HepG2 (cell line): ENCODE measurements around the gene ESPNL. TPM values are rescaled to one million over a fixed set of nuclear protein-coding genes. Genes with fewer than 3 reads are reported as not detected.

Experiments used
- ATAC-seq: fragments of 200-7000 bp; cut with Tn5 transposase; 3 replicates; pipeline ENCODE4 v1.9.1; 2020; ENCODE audit warnings: mild to moderate bottlenecking, moderate library complexity
- BruUV-seq: library from RNA; stranded (reverse); fragments of 400-500 nt; replicated peaks from 2 replicates; lab custom pipeline; 2021; lab: Mats Ljungman, UMichigan
- CTCF ChIA-PET: fragments of 300-600 bp; formaldehyde crosslinking; extraction: SDS; loops from one replicate; lab custom pipeline; 2021; ENCODE audit warnings: low total read pairs, inconsistent platforms, low intra/inter-chr PET ratio; lab: Yijun Ruan, JAX
- POLR2A ChIA-PET: fragments of 350-600 bp; sonication (Branson Sonifier 250); formaldehyde crosslinking; loops from one replicate; lab custom pipeline; 2020; ENCODE audit warnings: antibody characterized with exemption, inconsistent platforms; lab: Yijun Ruan, JAX
- DNase-seq: peaks from one replicate; pipeline ENCODE4 v3.0.0-alpha.2; 2015; ENCODE audit warnings: low spot score
- FAIRE-seq: peaks from 3 replicates; lab custom pipeline; 2011; peaks lifted over from hg19 to GRCh38; lab: Jason Lieb, UNC
- H2AFZ ChIP-seq: one replicate; pipeline ENCODE4 v1.6.1; 2011; ENCODE audit warnings: low read length, inconsistent platforms
- H3K27ac ChIP-seq: fragments of 300-600 bp; 3 replicates; pipeline ENCODE4 v1.8.0; 2011; ENCODE audit warnings: mixed run types, mild to moderate bottlenecking, mixed read lengths, low read length, inconsistent platforms; ENCODE audit not compliant: insufficient read depth; ENCODE audit errors: extremely low read length
- H3K27me3 ChIP-seq, 2 experiments: fragments of 200-600 bp in 1 of 2; 2 replicates in 1 of 2; 3 replicates in 1 of 2; pipeline versions ENCODE4 v1.6.0 to v1.8.0; 2011; ENCODE audit warnings: low read length in 2 of 2, mild to moderate bottlenecking in 2 of 2, moderate library complexity in 2 of 2, inconsistent platforms in 1 of 2; ENCODE audit not compliant: insufficient read depth in 2 of 2, control insufficient read depth in 1 of 2
- H3K36me3 ChIP-seq, 2 experiments: fragments of 200-600 bp in 1 of 2; replicated peaks in 1 of 2; 2 replicates in 1 of 2; 3 replicates in 1 of 2; pipeline versions ENCODE4 v1.5.1 to v1.8.0; 2011; ENCODE audit warnings: low read length in 2 of 2, inconsistent platforms in 1 of 2; ENCODE audit not compliant: insufficient read depth in 2 of 2, control insufficient read depth in 1 of 2
- H3K4me1 ChIP-seq: 2 replicates; pipeline ENCODE4 v1.5.1; 2012; ENCODE audit warnings: low read length, inconsistent platforms; ENCODE audit not compliant: insufficient read depth
- H3K4me2 ChIP-seq: 2 replicates; pipeline ENCODE4 v1.6.0; 2011; ENCODE audit warnings: low read depth, low read length, inconsistent platforms
- H3K4me3 ChIP-seq, 3 experiments: fragments of 200-600 bp in 1 of 3; sonication (generic), shearing (Covaris generic) in 1 of 3; replicated peaks in 1 of 3; 2 replicates each; pipeline ENCODE4 v1.5.1; 2011 to 2016; ENCODE audit warnings: low read length in 3 of 3, inconsistent platforms in 2 of 3, low read depth in 2 of 3, mild to moderate bottlenecking in 2 of 3, control low read depth in 1 of 3, mixed read lengths in 1 of 3; ENCODE audit not compliant: insufficient read depth in 1 of 3
- H3K79me2 ChIP-seq: one replicate; pipeline ENCODE4 v1.6.1; 2011; ENCODE audit warnings: low read length, inconsistent platforms; ENCODE audit not compliant: insufficient read depth
- H3K9ac ChIP-seq: 2 replicates; pipeline ENCODE4 v1.6.0; 2011; ENCODE audit warnings: mild to moderate bottlenecking, low read depth, low read length, inconsistent platforms; ENCODE audit not compliant: insufficient read depth
- H3K9me3 ChIP-seq: 2 replicates; pipeline ENCODE4 v1.5.1; 2012; ENCODE audit warnings: mild to moderate bottlenecking, low read length
- H4K20me1 ChIP-seq: 2 replicates; pipeline ENCODE4 v1.6.0; 2011; ENCODE audit warnings: inconsistent platforms, mild to moderate bottlenecking, low read length, moderate library complexity; ENCODE audit not compliant: insufficient read depth
- ATRX ChIP-seq: sonication (generic); formaldehyde crosslinking; IDR thresholded peaks from 2 replicates; pipeline ENCODE4 v1.4.0; 2020; ENCODE audit warnings: missing genetic modification reagents, borderline replicate concordance
- FOXO4 ChIP-seq: sonication (generic); formaldehyde crosslinking; conservative IDR thresholded peaks from 2 replicates; pipeline ENCODE4 v1.8.1; 2023; ENCODE audit warnings: missing genetic modification reagents
- GATAD2A ChIP-seq: IDR thresholded peaks from 2 replicates; pipeline ENCODE4 v1.6.1; 2016
- GZF1 ChIP-seq: sonication (generic); formaldehyde crosslinking; IDR thresholded peaks from 2 replicates; pipeline ENCODE4 v1.5.1; 2020; ENCODE audit warnings: mild to moderate bottlenecking, missing genetic modification reagents
- KLF12 ChIP-seq: sonication (generic); formaldehyde crosslinking; IDR thresholded peaks from 2 replicates; pipeline ENCODE4 v1.4.0; 2020; ENCODE audit warnings: missing genetic modification reagents, borderline replicate concordance
- NFIB ChIP-seq: sonication (generic); formaldehyde crosslinking; IDR thresholded peaks from 2 replicates; pipeline ENCODE4 v1.9.0; 2021; ENCODE audit warnings: missing genetic modification reagents, mild to moderate bottlenecking, borderline replicate concordance
- SCMH1 ChIP-seq: sonication (generic); formaldehyde crosslinking; IDR thresholded peaks from 2 replicates; pipeline ENCODE4 v1.9.0; 2021; ENCODE audit warnings: missing genetic modification reagents, mild to moderate bottlenecking, borderline replicate concordance
- SYNCRIP ChIP-seq: fragments of 200-400 bp; formaldehyde crosslinking; IDR thresholded peaks from 2 replicates; pipeline ENCODE4 v1.6.1; 2018; ENCODE audit warnings: mild to moderate bottlenecking, low read depth, low read length; ENCODE audit not compliant: insufficient read depth
- YEATS4 ChIP-seq: sonication (generic); formaldehyde crosslinking; IDR thresholded peaks from 2 replicates; pipeline ENCODE4 v1.4.0; 2020; ENCODE audit warnings: missing genetic modification reagents, borderline replicate concordance
- ZBTB8A ChIP-seq: sonication (generic); formaldehyde crosslinking; IDR thresholded peaks from 2 replicates; pipeline ENCODE4 v1.4.0; 2020; ENCODE audit warnings: mild to moderate bottlenecking, low read depth, missing genetic modification reagents, borderline replicate concordance
- ZFP90 ChIP-seq: sonication (generic); formaldehyde crosslinking; IDR thresholded peaks from 2 replicates; pipeline ENCODE4 v1.8.0; 2022; ENCODE audit warnings: missing genetic modification reagents, mild to moderate bottlenecking, inconsistent platforms, borderline replicate concordance
- ZNF292 ChIP-seq: sonication (generic); formaldehyde crosslinking; IDR thresholded peaks from 2 replicates; pipeline ENCODE4 v1.8.1; 2022; ENCODE audit warnings: mild to moderate bottlenecking, low read depth, missing genetic modification reagents, borderline replicate concordance
- ZNF703 ChIP-seq: sonication (generic); formaldehyde crosslinking; IDR thresholded peaks from 2 replicates; pipeline ENCODE4 v1.5.1; 2020; ENCODE audit warnings: missing genetic modification reagents, mild to moderate bottlenecking, moderate library complexity, borderline replicate concordance
- ZNF879 ChIP-seq: sonication (generic); formaldehyde crosslinking; IDR thresholded peaks from 2 replicates; pipeline ENCODE4 v1.8.1; 2023; ENCODE audit warnings: missing genetic modification reagents
- WGBS: methylation state at CpG from one replicate; pipeline ENCODE4 v1.1.6; 2017; ENCODE audit warnings: low lambda C conversion rate; 5-methylcytosine and 5-hydroxymethylcytosine counted together
- in situ Hi-C: cut with HindIII; loops from 2 replicates; pipeline ENCODE4 v1.10.0; 2017; ENCODE audit warnings: low pct_unique_long_range_greater_than_20kb; ENCODE audit not compliant: extremely low pct_ligation_motif_present
- intact Hi-C: fragments of 100-400 bp; cut with micrococcal nuclease; formaldehyde crosslinking; loops from one replicate; pipeline ENCODE4 v1.10.0; 2022; ENCODE audit not compliant: unreplicated experiment
- polyA plus RNA-seq, 8 experiments: library from polyadenylated mRNA; depleted of rRNA in 3 of 8; stranded (reverse) in 7 of 8; unstranded in 1 of 8; fragments of >200 nt; fragmentation: Illumina TruSeq in 4 of 8; extraction: Trizol in 4 of 8; gene quantifications; 2 replicates each; pipeline versions ENCODE4 v1.2.1 to v1.2.3, GENCODE V29; 2011 to 2016; ENCODE audit warnings: low read depth in 4 of 8, missing spikeins in 1 of 8, mixed read lengths in 1 of 8; ENCODE audit not compliant: insufficient read depth in 1 of 8
- total RNA-seq, 5 experiments: library from RNA; depleted of rRNA; stranded (reverse); fragments of >200 nt; fragmentation: Illumina TruSeq; extraction: Trizol; gene quantifications; 2 replicates each; pipeline ENCODE4 v1.2.3, GENCODE V29; 2016; ENCODE audit warnings: low read depth in 1 of 5
- TF ChIP-seq, protein P1 (sequence below): sonication (generic); IDR thresholded peaks from 2 replicates; pipeline ENCODE4 v1.6.1; 2016; ENCODE audit warnings: low read depth, borderline replicate concordance

The ESPNL gene
- total and polyA plus RNA-seq, 2 of the 13 experiments (the other 11 are each of a cell fraction or from before 2014, with no cell fraction given) = 0.45 to 0.80 TPM

GRCh38 chr2:238130696-238131628 lies 30.8 kb downstream of the ESPNL start:
- FAIRE-seq = no peak

DNA sequence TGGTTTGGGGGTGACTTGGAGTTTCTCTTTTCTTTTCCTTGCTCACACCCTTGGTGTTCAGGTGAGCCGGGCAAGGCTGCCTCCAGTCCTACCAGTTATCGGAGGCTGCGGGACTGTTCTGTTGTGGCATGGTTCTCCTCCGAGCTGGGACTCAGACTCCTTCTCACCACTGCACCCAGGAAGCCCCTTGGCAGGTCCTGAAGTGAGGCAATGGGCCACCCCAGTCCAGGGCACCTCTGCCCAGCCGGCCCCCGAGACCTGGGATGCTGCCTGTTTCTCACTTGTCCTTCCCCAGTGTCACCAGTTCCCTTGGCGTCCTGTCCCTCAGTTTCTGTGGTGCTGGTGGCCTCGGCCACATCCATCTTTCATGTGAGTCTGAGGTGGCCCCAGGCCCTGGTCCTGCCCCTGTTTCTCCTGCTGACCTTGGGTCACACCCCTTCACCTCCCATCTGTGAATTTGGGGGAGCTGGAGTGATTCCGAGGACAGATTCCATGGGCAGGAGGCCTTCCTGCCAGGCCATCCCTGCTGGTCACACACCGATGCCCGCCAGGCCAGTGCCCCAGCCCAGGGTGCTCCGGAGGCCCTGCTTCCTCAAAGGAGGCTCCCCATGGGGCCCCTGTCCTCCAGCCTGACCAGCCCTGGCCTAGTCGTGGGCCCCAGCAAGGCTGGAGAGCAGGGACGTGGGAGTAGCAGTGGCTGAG lies 31.8 kb downstream of the ESPNL start:
- H3K79me2 ChIP-seq = no peaks in the 10 kb centered on the region
- no TSS peak for BruUV-seq
- H3K4me1 ChIP-seq = peaks cover 11% of the 10 kb centered on the region
- no peak overlapping the region for H3K9ac ChIP-seq
- H3K9me3 ChIP-seq = no peaks in the 10 kb centered on the region
- H3K4me3 ChIP-seq = no peak overlapping the region
- no peak for ATAC-seq
- WGBS = 42% methylated on average over 14 of the region's 14 CpGs
- H3K4me2 ChIP-seq = no peak overlapping the region
- in situ Hi-C loops (no loop called here), intact Hi-C loops (no loop called here)
- H3K36me3 ChIP-seq = no peaks in the 10 kb centered on the region
- CTCF ChIA-PET = no interaction called here
- DNase-seq = no peak
- FAIRE-seq = no peak
- POLR2A ChIA-PET = no interaction called here
- peaks cover 1 to 22% of the 10 kb centered on the region in 2 experiments; a peak in 3 of 5 replicates for H3K27me3 ChIP-seq
- H2AFZ ChIP-seq = no peak overlapping the region
- H4K20me1 ChIP-seq = no peaks in the 10 kb centered on the region
- no peak overlapping the region for H3K27ac ChIP-seq
- TF ChIP-seq FOXO4 = no peak
- no peak for TF ChIP-seq ATRX (CRISPR knock-in tag)
- no peak for TF ChIP-seq ZFP90 (CRISPR knock-in tag)
- no peak for TF ChIP-seq SCMH1 (CRISPR knock-in tag)
- TF ChIP-seq GATAD2A (CRISPR knock-in tag) = no peak
- TF ChIP-seq SYNCRIP = no peak
- no peak for TF ChIP-seq ZNF292 (CRISPR knock-in tag)
- TF ChIP-seq, protein P1, sequence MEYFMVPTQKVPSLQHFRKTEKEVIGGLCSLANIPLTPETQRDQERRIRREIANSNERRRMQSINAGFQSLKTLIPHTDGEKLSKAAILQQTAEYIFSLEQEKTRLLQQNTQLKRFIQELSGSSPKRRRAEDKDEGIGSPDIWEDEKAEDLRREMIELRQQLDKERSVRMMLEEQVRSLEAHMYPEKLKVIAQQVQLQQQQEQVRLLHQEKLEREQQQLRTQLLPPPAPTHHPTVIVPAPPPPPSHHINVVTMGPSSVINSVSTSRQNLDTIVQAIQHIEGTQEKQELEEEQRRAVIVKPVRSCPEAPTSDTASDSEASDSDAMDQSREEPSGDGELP = no peak
- no peak for TF ChIP-seq ZNF879 (CRISPR knock-in tag)
- no peak for TF ChIP-seq NFIB (CRISPR knock-in tag)
- TF ChIP-seq ZNF703 = no peak
- TF ChIP-seq ZBTB8A (CRISPR knock-in tag) = no peak
- no peak for TF ChIP-seq GZF1 (CRISPR knock-in tag)

More at GRCh38 chr2:238130696-238131628, 30.8 kb downstream of the ESPNL start:
- no peaks in the 10 kb centered on the region for H3K79me2 ChIP-seq
- peaks cover 1 to 17% of the 10 kb centered on the region in 2 experiments; a peak in 3 of 5 replicates for H3K27me3 ChIP-seq
- POLR2A ChIA-PET = no interaction called here
- 84% methylated on average over 38 of the region's 68 CpGs for WGBS
- in situ Hi-C loops (no loop called here), intact Hi-C loops (no loop called here)
- ATAC-seq (no peak), DNase-seq (no peak)
- CTCF ChIA-PET = no interaction called here
- peaks cover 9% of the 10 kb centered on the region for H3K4me1 ChIP-seq
- H3K9ac ChIP-seq = no peak overlapping the region
- no peaks in the 10 kb centered on the region for H3K9me3 ChIP-seq
- no peak overlapping the region for H2AFZ ChIP-seq
- no peaks in the 10 kb centered on the region for H3K36me3 ChIP-seq
- BruUV-seq = no TSS peak
- H3K4me3 ChIP-seq = no peak overlapping the region
- H3K27ac ChIP-seq = no peak overlapping the region
- no peak overlapping the region for H3K4me2 ChIP-seq
- TF ChIP-seq KLF12 (CRISPR knock-in tag) (no peak), YEATS4 (no peak)
- H4K20me1 ChIP-seq = no peaks in the 10 kb centered on the region
